Measurements from ENCODE around the gene ARHGEF19. TPM values are rescaled to one million over a fixed set of nuclear protein-coding genes. Genes with fewer than 3 reads are reported as not detected.
A peak's percentile ranks its signal among the peaks of the same experiment; 100 is the strongest.

ARHGEF19 gene
- total and polyA plus RNA-seq, 2 of the 13 experiments (the other 11 are each of a cell fraction or from before 2014, with no cell fraction given) = 1.7 to 1.8 TPM

- TF ChIP-seq ZNF687 (CRISPR knock-in tag; IDR thresholded peaks at IDR 0.05) = peak; percentile 37; the same call in 1 of the 2 replicates
- TF ChIP-seq DNMT3B (CRISPR knock-in tag; conservative IDR thresholded peaks at IDR 0.05) = no peak
- no peak for TF ChIP-seq CCAR2 (optimal IDR thresholded peaks at IDR 0.05; ENCODE audit: low read depth, low read length)
- TF ChIP-seq NR2C2 (CRISPR knock-in tag; IDR thresholded peaks at IDR 0.05; ENCODE audit: borderline replicate concordance) = peak; percentile 58; the same call in 1 of the 2 replicates
- 0 out of 2 replicates have a peak, but pooled peaks have one; percentile 9 for TF ChIP-seq ZC3H13 (CRISPR knock-in tag; IDR thresholded peaks at IDR 0.05)
- 0 out of 2 replicates have a peak, but pooled peaks have one; percentile 3 for TF ChIP-seq ZBTB7A (CRISPR knock-in tag; IDR thresholded peaks at IDR 0.05)
- TF ChIP-seq ZNF441 (CRISPR knock-in tag; IDR thresholded peaks at IDR 0.05; ENCODE audit: borderline replicate concordance) = 0 out of 2 replicates have a peak, but pooled peaks have one; percentile 15
- TF ChIP-seq MAX (IDR thresholded peaks at IDR 0.05) = peak; percentile 24; the same call in 1 of the 2 replicates
- TF ChIP-seq EED (CRISPR knock-in tag; IDR thresholded peaks at IDR 0.05) = no peak
- TF ChIP-seq ONECUT2 (CRISPR knock-in tag; IDR thresholded peaks at IDR 0.05) = no peak
- TF ChIP-seq SAP130 (CRISPR knock-in tag; IDR thresholded peaks at IDR 0.05; ENCODE audit: low read depth) = peak; percentile 6; the same call in 1 of the 2 replicates
- BruUV-seq (replicated peaks) = no TSS peak
- 8% methylated on average over 5 of the region's 5 CpGs for WGBS (ENCODE audit: low lambda C conversion rate)
- ChIA-PET CTCF (ENCODE audit: low intra/inter-chr PET ratio, low total read pairs) (no interaction called here), POLR2A (interaction anchor here (1.2 to 4.4 kb wide), 6 partner anchors 10 to 41 kb away, joined by 4 to 72 read pairs (median 16); partner anchors contain the start of gene EPHA2)
- Histone ChIP-seq H3K27me3 (ENCODE audit: control insufficient read depth in 1 of 2, insufficient read depth in 2 of 2, low read length in 2 of 2) (no peaks in the 10 kb centered on the region; a peak in 1 of 5 replicates), H3K9ac (ENCODE audit: insufficient read depth, low read depth, low read length) (peak overlapping the region; percentile 45; the same call in 1 of the 2 replicates), H4K20me1 (ENCODE audit: insufficient read depth, low read length) (no peaks in the 10 kb centered on the region), H3K4me3 (replicated peaks in 1 of 3; ENCODE audit: insufficient read depth in 1 of 3, low read depth in 2 of 3, low read length in 3 of 3) (peak overlapping the region in 2 of 3 experiments; percentile 8 to 47; a peak in 2 of 6 replicates), H3K36me3 (replicated peaks in 1 of 2; ENCODE audit: control insufficient read depth in 1 of 2, insufficient read depth in 2 of 2, low read length in 2 of 2) (no peaks in the 10 kb centered on the region), H2AFZ (ENCODE audit: low read length) (no peak overlapping the region), H3K4me2 (ENCODE audit: low read depth, low read length) (peak overlapping the region; percentile 75), H3K79me2 (ENCODE audit: insufficient read depth, low read length) (no peaks in the 10 kb centered on the region), H3K27ac (ENCODE audit: extremely low read length, insufficient read depth, low read length) (peak overlapping the region; percentile 38), H3K9me3 (ENCODE audit: low read length) (no peaks in the 10 kb centered on the region), H3K4me1 (ENCODE audit: insufficient read depth, low read length) (peaks cover 59% of the 10 kb centered on the region)
- in situ Hi-C loops (cut with HindIII; ENCODE audit: extremely low pct_ligation_motif_present, low pct_unique_long_range_greater_than_20kb) (no loop called here), intact Hi-C loops (cut with micrococcal nuclease; ENCODE audit: unreplicated experiment) (loop anchor here (2.0 kb wide), 1 partner anchor 14 kb away; no protein-coding TSS in a partner anchor)
- DNase-seq (ENCODE audit: low spot score) (no peak), ATAC-seq (no peak), FAIRE-seq (no peak)
Measured at GRCh38 chr1:16165073-16165364, 47.4 kb downstream of the ARHGEF19 start.

Measured in HepG2 (cell line).